Erythroblast (primary cell): Measurements from ENCODE around the gene NFX1.
A peak's percentile ranks its signal among the peaks of the same experiment; 100 is the strongest.

ENCODE experiments used
- GATA1 ChIP-seq: IDR thresholded peaks from 2 replicates; pipeline ENCODE4 v1.6.1; 2011; ENCODE audit warnings: low read depth, mild to moderate bottlenecking, control low read depth, low read length, moderate library complexity
- POLR2A ChIP-seq: IDR thresholded peaks from 2 replicates; pipeline ENCODE4 v1.6.1; 2011; ENCODE audit warnings: mild to moderate bottlenecking, low read length

GRCh38 chr9:33354651-33355211 is 64.4 kb downstream of the NFX1 start:
- TF ChIP-seq POLR2A (peak; percentile 31), GATA1 (no peak)
